SK-N-SH (cell line): Measurements from ENCODE around the gene FIGN. TPM values are rescaled to one million over a fixed set of nuclear protein-coding genes. Genes with fewer than 3 reads are reported as not detected.

ENCODE experiments used
- CTCF ChIA-PET: fragments of 300-600, 350-600 bp; formaldehyde crosslinking; extraction: SDS; loops from one replicate; lab custom pipeline; 2021; lab: Yijun Ruan, JAX
- POLR2A ChIA-PET: fragments of 350-600 bp; sonication (Branson Sonifier 250); formaldehyde crosslinking; extraction: SDS; loops from one replicate; lab custom pipeline; 2020; ENCODE audit warnings: antibody characterized with exemption, inconsistent platforms; lab: Yijun Ruan, JAX
- DNase-seq: peaks from one replicate; pipeline ENCODE4 v3.0.0; 2012
- H2AFZ ChIP-seq: fragments of 200-600 bp; sonication (generic); 2 replicates; pipeline ENCODE4 v1.8.1; 2016; ENCODE audit warnings: antibody characterized with exemption, mild to moderate bottlenecking, low read depth
- H3F3A ChIP-seq: fragments of 200-600 bp; sonication (generic); replicated peaks from 2 replicates; pipeline ENCODE3; 2016; ENCODE audit warnings: antibody characterized with exemption, mild to moderate bottlenecking; ENCODE audit not compliant: insufficient read depth
- H3K27ac ChIP-seq, 2 experiments: fragments of 200-500 bp in 1 of 2; fragments of 200-600 bp in 1 of 2; sonication (Bioruptor generic) in 1 of 2; sonication (generic), shearing (Covaris generic) in 1 of 2; 2 replicates each; pipeline versions ENCODE4 v1.5.1 to v1.6.1; 2014 to 2016; ENCODE audit warnings: low read depth in 2 of 2, inconsistent platforms in 1 of 2, low read length in 1 of 2, mild to moderate bottlenecking in 1 of 2, mixed read lengths in 1 of 2
- H3K27me3 ChIP-seq: fragments of 200-600 bp; sonication (generic), shearing (Covaris generic); 2 replicates; pipeline ENCODE4 v1.6.1; 2016; ENCODE audit warnings: mixed run types; ENCODE audit not compliant: insufficient read depth
- H3K36me3 ChIP-seq, 2 experiments: fragments of 200-500 bp in 1 of 2; fragments of 200-600 bp in 1 of 2; sonication (Bioruptor generic) in 1 of 2; sonication (generic) in 1 of 2; replicated peaks in 1 of 2; 2 replicates each; pipeline versions ENCODE3 to v1.5.1; 2014 to 2016; ENCODE audit warnings: low read length in 1 of 2, mild to moderate bottlenecking in 1 of 2; ENCODE audit not compliant: insufficient read depth in 2 of 2, control insufficient read depth in 1 of 2
- H3K4me1 ChIP-seq, 2 experiments: fragments of 200-500 bp in 1 of 2; fragments of 200-600 bp in 1 of 2; sonication (Bioruptor generic) in 1 of 2; sonication (generic), shearing (Covaris generic) in 1 of 2; 2 replicates each; pipeline versions ENCODE4 v1.5.1 to v1.6.1; 2014 to 2016; ENCODE audit warnings: low read depth in 1 of 2, low read length in 1 of 2, mixed run types in 1 of 2; ENCODE audit not compliant: insufficient read depth in 2 of 2, control insufficient read depth in 1 of 2
- H3K4me2 ChIP-seq: fragments of 200-600 bp; sonication (generic), shearing (Covaris generic); 2 replicates; pipeline ENCODE4 v1.6.1; 2017; ENCODE audit warnings: mixed run types
- H3K4me3 ChIP-seq, 2 experiments: fragments of 200-500 bp in 1 of 2; fragments of 200-600 bp in 1 of 2; sonication (Bioruptor generic) in 1 of 2; sonication (generic), shearing (Covaris generic) in 1 of 2; 2 replicates each; pipeline versions ENCODE4 v1.5.1 to v1.8.1; 2014 to 2016; ENCODE audit warnings: low read depth in 2 of 2, inconsistent platforms in 1 of 2, low read length in 1 of 2, mild to moderate bottlenecking in 1 of 2, mixed read lengths in 1 of 2, moderate library complexity in 1 of 2
- H3K79me2 ChIP-seq: fragments of 200-600 bp; sonication (generic); 2 replicates; pipeline ENCODE4 v1.8.1; 2017; ENCODE audit warnings: mild to moderate bottlenecking; ENCODE audit not compliant: insufficient read depth
- H3K9ac ChIP-seq: fragments of 200-600 bp; sonication (generic); 2 replicates; pipeline ENCODE4 v1.6.1; 2017; ENCODE audit warnings: mixed run types
- H3K9me2 ChIP-seq: fragments of 200-600 bp; sonication (generic); 2 replicates; pipeline ENCODE4 v1.6.1; 2017; ENCODE audit warnings: mixed run types
- H3K9me3 ChIP-seq: fragments of 200-600 bp; sonication (generic); 2 replicates; pipeline ENCODE4 v1.6.1; 2017; ENCODE audit warnings: mixed run types, mild to moderate bottlenecking, moderate library complexity
- H4K20me1 ChIP-seq: fragments of 200-600 bp; sonication (generic); 2 replicates; pipeline ENCODE4 v1.6.1; 2017; ENCODE audit warnings: mild to moderate bottlenecking, mixed run types; ENCODE audit not compliant: insufficient read depth
- ELF1 ChIP-seq: IDR thresholded peaks from 2 replicates; pipeline ENCODE4 v1.4.0; 2012
- EP300 ChIP-seq, 2 experiments: IDR thresholded peaks; 2 replicates each; pipeline versions ENCODE4 v1.4.0 to v1.6.1; 2012; ENCODE audit warnings: borderline replicate concordance in 1 of 2, low read depth in 1 of 2, low read length in 1 of 2
- FOSL2 ChIP-seq: IDR thresholded peaks from 2 replicates; pipeline ENCODE4 v1.4.0; 2012; ENCODE audit warnings: low read depth, mild to moderate bottlenecking, moderate library complexity, borderline replicate concordance
- FOXJ3 ChIP-seq: sonication (generic); formaldehyde crosslinking; IDR thresholded peaks from 2 replicates; pipeline ENCODE4 v1.5.1; 2020; ENCODE audit warnings: mild to moderate bottlenecking, missing genetic modification reagents
- GABPA ChIP-seq: IDR thresholded peaks from 2 replicates; pipeline ENCODE4 v1.4.0; 2012; ENCODE audit warnings: low read depth, mild to moderate bottlenecking
- MXI1 ChIP-seq: IDR thresholded peaks from 2 replicates; pipeline ENCODE4 v1.6.1; 2012; ENCODE audit warnings: mild to moderate bottlenecking, low read depth, low read length, improper control_type of control experiment
- NRF1 ChIP-seq: IDR thresholded peaks from 2 replicates; pipeline ENCODE4 v1.6.1; 2012; ENCODE audit warnings: low read depth, mild to moderate bottlenecking, low read length
- RFX5 ChIP-seq: IDR thresholded peaks from 2 replicates; pipeline ENCODE4 v1.6.1; 2012; ENCODE audit warnings: mild to moderate bottlenecking, improper control_type of control experiment, low read length
- SMC3 ChIP-seq: IDR thresholded peaks from 2 replicates; pipeline ENCODE4 v1.6.1; 2012; ENCODE audit warnings: low read depth, low read length, improper control_type of control experiment
- TAF1 ChIP-seq: IDR thresholded peaks from 2 replicates; pipeline ENCODE4 v1.6.1; 2012; ENCODE audit warnings: low read depth, mild to moderate bottlenecking, low read length, moderate library complexity, borderline replicate concordance
- TCF12 ChIP-seq: IDR thresholded peaks from 2 replicates; pipeline ENCODE4 v1.4.0; 2012
- WGBS: methylation state at CpG from one replicate; pipeline ENCODE4 v1.1.6; 2017; ENCODE audit warnings: low lambda C conversion rate; 5-methylcytosine and 5-hydroxymethylcytosine counted together
- polyA plus RNA-seq, 3 experiments: library from polyadenylated mRNA; depleted of rRNA; stranded (reverse); fragments of >200 nt; gene quantifications; 2 replicates each; pipeline ENCODE4 v1.2.3, GENCODE V29; 2012
- TF ChIP-seq, protein P1 (sequence below): IDR thresholded peaks from 2 replicates; pipeline ENCODE4 v1.4.0; 2012; ENCODE audit warnings: low read depth
- TF ChIP-seq, protein P2 (sequence below): IDR thresholded peaks from 2 replicates; pipeline ENCODE4 v1.4.0; 2012; ENCODE audit warnings: low read depth, borderline replicate concordance
- TF ChIP-seq, protein P3 (sequence below): fragments of 150-350 bp; IDR thresholded peaks from 2 replicates; pipeline ENCODE4 v1.6.1; 2017; ENCODE audit warnings: antibody characterized with exemption, low read length, low read depth, borderline replicate concordance
- TF ChIP-seq, protein P4 (sequence below): fragments of 200-600 bp; sonication (generic); IDR thresholded peaks from 2 replicates; pipeline ENCODE4 v1.6.1; 2017; ENCODE audit warnings: antibody characterized with exemption, mild to moderate bottlenecking, moderate library complexity
- TF ChIP-seq, protein P5 (sequence below): IDR thresholded peaks from 2 replicates; pipeline ENCODE4 v1.6.1; 2012; ENCODE audit warnings: mild to moderate bottlenecking, low read depth, low read length, moderate library complexity

The FIGN gene
- polyA plus RNA-seq, 1 of the 3 experiments (the other 2 are of a cell fraction) = 0.74 TPM

DNA sequence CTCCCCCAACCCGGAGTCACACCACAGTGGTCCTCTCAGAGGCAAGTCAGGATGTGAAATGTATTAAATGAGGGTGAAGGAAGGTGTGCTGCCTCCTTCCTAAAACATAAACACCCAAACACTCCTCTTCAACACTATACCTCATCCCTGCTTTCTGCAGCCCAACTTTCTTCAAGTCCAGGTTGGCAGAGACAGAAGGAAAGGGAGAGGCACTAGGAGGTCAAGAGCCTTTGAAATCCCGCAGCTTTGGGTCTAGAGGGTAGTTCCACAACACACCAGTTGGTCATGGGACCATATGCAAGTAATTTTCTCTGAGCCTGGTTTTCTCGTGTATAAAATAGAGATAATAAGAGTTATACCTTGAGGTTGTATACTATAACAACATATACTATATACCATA, 38.4 kb downstream of the FIGN start:
- ChIA-PET CTCF (no interaction called here), POLR2A (no interaction called here)
- H3K9me2 ChIP-seq = no peaks in the 10 kb centered on the region
- H3K4me2 ChIP-seq = no peak overlapping the region
- H3K27me3 ChIP-seq = no peaks in the 10 kb centered on the region
- no peaks in the 10 kb centered on the region for H3F3A ChIP-seq
- no peaks in the 10 kb centered on the region for H3K9me3 ChIP-seq
- H3K79me2 ChIP-seq = no peaks in the 10 kb centered on the region
- 62% methylated on average over 3 of the region's 3 CpGs for WGBS
- H2AFZ ChIP-seq = no peak overlapping the region
- H3K36me3 ChIP-seq = no peaks in the 10 kb centered on the region
- no peak overlapping the region for H3K9ac ChIP-seq
- DNase-seq = no peak
- TF ChIP-seq EP300 (IDR thresholded peaks at IDR 0.05; ENCODE audit: borderline replicate concordance in 1 of 2, low read depth in 1 of 2, low read length in 1 of 2) (no peak), MXI1 (no peak), ELF1 (no peak), NRF1 (no peak), FOSL2 (no peak), SMC3 (no peak), GABPA (no peak)
- TF ChIP-seq, protein P1, sequence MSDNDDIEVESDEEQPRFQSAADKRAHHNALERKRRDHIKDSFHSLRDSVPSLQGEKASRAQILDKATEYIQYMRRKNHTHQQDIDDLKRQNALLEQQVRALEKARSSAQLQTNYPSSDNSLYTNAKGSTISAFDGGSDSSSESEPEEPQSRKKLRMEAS = no peak
- TF ChIP-seq, protein P2, sequence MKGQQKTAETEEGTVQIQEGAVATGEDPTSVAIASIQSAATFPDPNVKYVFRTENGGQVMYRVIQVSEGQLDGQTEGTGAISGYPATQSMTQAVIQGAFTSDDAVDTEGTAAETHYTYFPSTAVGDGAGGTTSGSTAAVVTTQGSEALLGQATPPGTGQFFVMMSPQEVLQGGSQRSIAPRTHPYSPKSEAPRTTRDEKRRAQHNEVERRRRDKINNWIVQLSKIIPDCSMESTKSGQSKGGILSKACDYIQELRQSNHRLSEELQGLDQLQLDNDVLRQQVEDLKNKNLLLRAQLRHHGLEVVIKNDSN = no peak
- TF ChIP-seq, protein P3, sequence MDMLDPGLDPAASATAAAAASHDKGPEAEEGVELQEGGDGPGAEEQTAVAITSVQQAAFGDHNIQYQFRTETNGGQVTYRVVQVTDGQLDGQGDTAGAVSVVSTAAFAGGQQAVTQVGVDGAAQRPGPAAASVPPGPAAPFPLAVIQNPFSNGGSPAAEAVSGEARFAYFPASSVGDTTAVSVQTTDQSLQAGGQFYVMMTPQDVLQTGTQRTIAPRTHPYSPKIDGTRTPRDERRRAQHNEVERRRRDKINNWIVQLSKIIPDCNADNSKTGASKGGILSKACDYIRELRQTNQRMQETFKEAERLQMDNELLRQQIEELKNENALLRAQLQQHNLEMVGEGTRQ = no peak
- H3K27ac ChIP-seq = no peak overlapping the region
- no peak overlapping the region for H3K4me3 ChIP-seq
- no peaks in the 10 kb centered on the region for H4K20me1 ChIP-seq
- peaks cover 0 to 8% of the 10 kb centered on the region in 2 experiments; a peak in 2 of 4 replicates for H3K4me1 ChIP-seq

DNA sequence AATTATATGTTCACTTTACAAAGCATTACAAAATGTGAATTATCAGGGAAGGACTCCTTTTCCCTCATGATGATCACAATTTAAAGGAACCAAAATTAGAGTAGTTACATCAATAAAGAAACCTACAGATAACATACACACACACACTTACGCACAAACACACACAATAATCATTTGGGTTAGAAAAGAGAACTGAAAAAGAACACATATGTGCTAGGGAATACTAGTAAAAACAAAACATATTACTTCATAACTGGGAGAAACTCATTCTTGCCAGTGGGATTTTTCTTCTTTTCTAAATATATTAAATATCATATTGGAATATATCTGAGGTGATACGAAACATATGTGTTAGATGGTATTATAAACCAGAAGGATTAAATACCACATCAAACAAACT, 42.3 kb downstream of the FIGN start:
- 97% methylated on average over 2 of the region's 2 CpGs for WGBS
- Histone ChIP-seq H3K27me3 (no peaks in the 10 kb centered on the region), H4K20me1 (no peaks in the 10 kb centered on the region), H3K9me3 (no peaks in the 10 kb centered on the region), H2AFZ (no peak overlapping the region), H3K36me3 (no peaks in the 10 kb centered on the region), H3K9me2 (no peaks in the 10 kb centered on the region), H3F3A (no peaks in the 10 kb centered on the region)
- POLR2A ChIA-PET = no interaction called here
- TF ChIP-seq, protein P4, sequence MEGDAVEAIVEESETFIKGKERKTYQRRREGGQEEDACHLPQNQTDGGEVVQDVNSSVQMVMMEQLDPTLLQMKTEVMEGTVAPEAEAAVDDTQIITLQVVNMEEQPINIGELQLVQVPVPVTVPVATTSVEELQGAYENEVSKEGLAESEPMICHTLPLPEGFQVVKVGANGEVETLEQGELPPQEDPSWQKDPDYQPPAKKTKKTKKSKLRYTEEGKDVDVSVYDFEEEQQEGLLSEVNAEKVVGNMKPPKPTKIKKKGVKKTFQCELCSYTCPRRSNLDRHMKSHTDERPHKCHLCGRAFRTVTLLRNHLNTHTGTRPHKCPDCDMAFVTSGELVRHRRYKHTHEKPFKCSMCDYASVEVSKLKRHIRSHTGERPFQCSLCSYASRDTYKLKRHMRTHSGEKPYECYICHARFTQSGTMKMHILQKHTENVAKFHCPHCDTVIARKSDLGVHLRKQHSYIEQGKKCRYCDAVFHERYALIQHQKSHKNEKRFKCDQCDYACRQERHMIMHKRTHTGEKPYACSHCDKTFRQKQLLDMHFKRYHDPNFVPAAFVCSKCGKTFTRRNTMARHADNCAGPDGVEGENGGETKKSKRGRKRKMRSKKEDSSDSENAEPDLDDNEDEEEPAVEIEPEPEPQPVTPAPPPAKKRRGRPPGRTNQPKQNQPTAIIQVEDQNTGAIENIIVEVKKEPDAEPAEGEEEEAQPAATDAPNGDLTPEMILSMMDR = no peak
- TF ChIP-seq, protein P5, sequence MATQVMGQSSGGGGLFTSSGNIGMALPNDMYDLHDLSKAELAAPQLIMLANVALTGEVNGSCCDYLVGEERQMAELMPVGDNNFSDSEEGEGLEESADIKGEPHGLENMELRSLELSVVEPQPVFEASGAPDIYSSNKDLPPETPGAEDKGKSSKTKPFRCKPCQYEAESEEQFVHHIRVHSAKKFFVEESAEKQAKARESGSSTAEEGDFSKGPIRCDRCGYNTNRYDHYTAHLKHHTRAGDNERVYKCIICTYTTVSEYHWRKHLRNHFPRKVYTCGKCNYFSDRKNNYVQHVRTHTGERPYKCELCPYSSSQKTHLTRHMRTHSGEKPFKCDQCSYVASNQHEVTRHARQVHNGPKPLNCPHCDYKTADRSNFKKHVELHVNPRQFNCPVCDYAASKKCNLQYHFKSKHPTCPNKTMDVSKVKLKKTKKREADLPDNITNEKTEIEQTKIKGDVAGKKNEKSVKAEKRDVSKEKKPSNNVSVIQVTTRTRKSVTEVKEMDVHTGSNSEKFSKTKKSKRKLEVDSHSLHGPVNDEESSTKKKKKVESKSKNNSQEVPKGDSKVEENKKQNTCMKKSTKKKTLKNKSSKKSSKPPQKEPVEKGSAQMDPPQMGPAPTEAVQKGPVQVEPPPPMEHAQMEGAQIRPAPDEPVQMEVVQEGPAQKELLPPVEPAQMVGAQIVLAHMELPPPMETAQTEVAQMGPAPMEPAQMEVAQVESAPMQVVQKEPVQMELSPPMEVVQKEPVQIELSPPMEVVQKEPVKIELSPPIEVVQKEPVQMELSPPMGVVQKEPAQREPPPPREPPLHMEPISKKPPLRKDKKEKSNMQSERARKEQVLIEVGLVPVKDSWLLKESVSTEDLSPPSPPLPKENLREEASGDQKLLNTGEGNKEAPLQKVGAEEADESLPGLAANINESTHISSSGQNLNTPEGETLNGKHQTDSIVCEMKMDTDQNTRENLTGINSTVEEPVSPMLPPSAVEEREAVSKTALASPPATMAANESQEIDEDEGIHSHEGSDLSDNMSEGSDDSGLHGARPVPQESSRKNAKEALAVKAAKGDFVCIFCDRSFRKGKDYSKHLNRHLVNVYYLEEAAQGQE = no peak
- TF ChIP-seq RFX5 (no peak), TCF12 (no peak), SMC3 (no peak), TAF1 (no peak), FOXJ3 (CRISPR knock-in tag) (no peak)
- TF ChIP-seq, all 33 proteins: peak for 0
- no peaks in the 10 kb centered on the region for H3K79me2 ChIP-seq
- H3K4me2 ChIP-seq = no peak overlapping the region
- no peak for DNase-seq
- H3K9ac ChIP-seq = no peak overlapping the region
- no peak overlapping the region for H3K27ac ChIP-seq
- CTCF ChIA-PET = interaction anchor here (1.0 to 1.4 kb wide), 3 partner anchors 10 to 367 kb away, joined by 3 read pairs; no protein-coding TSS in a partner anchor
- no peak overlapping the region for H3K4me3 ChIP-seq
- H3K4me1 ChIP-seq = peaks cover 0 to 2% of the 10 kb centered on the region in 2 experiments; a peak in 1 of 4 replicates
